ENCODE data around the gene RAD51B.

DNA sequence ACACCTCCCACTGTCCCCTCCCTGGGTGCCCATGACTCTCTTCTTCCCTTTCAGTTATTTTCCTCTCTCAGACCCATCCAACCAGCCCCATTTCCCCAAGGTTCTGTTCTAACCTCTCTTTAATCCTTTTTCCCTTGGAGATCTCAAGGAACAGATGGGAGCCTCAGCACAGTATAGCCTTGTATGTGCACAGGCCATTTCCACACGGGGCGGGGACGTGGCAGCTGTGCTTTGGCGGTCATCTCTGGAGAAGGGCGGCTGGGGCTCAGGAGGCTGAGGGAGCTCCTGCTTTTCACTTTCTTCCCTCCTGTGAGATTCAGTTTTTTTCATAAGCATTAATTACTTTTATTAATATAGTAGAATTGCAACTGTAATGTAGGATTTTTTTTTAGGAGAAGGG lies 761.1 kb downstream of the RAD51B start:
- TF ChIP-seq, protein P1, sequence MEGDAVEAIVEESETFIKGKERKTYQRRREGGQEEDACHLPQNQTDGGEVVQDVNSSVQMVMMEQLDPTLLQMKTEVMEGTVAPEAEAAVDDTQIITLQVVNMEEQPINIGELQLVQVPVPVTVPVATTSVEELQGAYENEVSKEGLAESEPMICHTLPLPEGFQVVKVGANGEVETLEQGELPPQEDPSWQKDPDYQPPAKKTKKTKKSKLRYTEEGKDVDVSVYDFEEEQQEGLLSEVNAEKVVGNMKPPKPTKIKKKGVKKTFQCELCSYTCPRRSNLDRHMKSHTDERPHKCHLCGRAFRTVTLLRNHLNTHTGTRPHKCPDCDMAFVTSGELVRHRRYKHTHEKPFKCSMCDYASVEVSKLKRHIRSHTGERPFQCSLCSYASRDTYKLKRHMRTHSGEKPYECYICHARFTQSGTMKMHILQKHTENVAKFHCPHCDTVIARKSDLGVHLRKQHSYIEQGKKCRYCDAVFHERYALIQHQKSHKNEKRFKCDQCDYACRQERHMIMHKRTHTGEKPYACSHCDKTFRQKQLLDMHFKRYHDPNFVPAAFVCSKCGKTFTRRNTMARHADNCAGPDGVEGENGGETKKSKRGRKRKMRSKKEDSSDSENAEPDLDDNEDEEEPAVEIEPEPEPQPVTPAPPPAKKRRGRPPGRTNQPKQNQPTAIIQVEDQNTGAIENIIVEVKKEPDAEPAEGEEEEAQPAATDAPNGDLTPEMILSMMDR (IDR thresholded peaks at IDR 0.05; ENCODE audit: insufficient read depth, low read length) = no peak
- no peak for TF ChIP-seq POLR2AphosphoS5 (IDR thresholded peaks at IDR 0.05; ENCODE audit: low read depth)
- TF ChIP-seq, protein P2, sequence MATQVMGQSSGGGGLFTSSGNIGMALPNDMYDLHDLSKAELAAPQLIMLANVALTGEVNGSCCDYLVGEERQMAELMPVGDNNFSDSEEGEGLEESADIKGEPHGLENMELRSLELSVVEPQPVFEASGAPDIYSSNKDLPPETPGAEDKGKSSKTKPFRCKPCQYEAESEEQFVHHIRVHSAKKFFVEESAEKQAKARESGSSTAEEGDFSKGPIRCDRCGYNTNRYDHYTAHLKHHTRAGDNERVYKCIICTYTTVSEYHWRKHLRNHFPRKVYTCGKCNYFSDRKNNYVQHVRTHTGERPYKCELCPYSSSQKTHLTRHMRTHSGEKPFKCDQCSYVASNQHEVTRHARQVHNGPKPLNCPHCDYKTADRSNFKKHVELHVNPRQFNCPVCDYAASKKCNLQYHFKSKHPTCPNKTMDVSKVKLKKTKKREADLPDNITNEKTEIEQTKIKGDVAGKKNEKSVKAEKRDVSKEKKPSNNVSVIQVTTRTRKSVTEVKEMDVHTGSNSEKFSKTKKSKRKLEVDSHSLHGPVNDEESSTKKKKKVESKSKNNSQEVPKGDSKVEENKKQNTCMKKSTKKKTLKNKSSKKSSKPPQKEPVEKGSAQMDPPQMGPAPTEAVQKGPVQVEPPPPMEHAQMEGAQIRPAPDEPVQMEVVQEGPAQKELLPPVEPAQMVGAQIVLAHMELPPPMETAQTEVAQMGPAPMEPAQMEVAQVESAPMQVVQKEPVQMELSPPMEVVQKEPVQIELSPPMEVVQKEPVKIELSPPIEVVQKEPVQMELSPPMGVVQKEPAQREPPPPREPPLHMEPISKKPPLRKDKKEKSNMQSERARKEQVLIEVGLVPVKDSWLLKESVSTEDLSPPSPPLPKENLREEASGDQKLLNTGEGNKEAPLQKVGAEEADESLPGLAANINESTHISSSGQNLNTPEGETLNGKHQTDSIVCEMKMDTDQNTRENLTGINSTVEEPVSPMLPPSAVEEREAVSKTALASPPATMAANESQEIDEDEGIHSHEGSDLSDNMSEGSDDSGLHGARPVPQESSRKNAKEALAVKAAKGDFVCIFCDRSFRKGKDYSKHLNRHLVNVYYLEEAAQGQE (IDR thresholded peaks at IDR 0.05; ENCODE audit: insufficient replicate concordance, low read depth) = no peak
- no peak for TF ChIP-seq GABPA (IDR thresholded peaks at IDR 0.05; ENCODE audit: low read depth)

All from HL-60 (cell line).